GM23338 (cell line): ENCODE measurements around the gene PPCDC. TPM values are rescaled to one million over a fixed set of nuclear protein-coding genes. Genes with fewer than 3 reads are reported as not detected.

Experiments used
- ATAC-seq: fragments of 200-7000 bp; cut with Tn5 transposase; 3 replicates; pipeline ENCODE4 v1.9.1; 2020
- DNase-seq: peaks from one replicate; pipeline ENCODE4 v3.0.0-alpha.2; 2015; ENCODE audit warnings: low spot score
- H2AFZ ChIP-seq: fragments of 200-600 bp; sonication (generic); 2 replicates; pipeline ENCODE4 v1.8.0; 2016; ENCODE audit warnings: antibody characterized with exemption, mild to moderate bottlenecking, moderate library complexity
- H3F3A ChIP-seq: fragments of 200-600 bp; sonication (generic); replicated peaks from 2 replicates; pipeline ENCODE4 v1.8.0; 2017; ENCODE audit warnings: antibody characterized with exemption, mixed run types, low read depth
- H3K27ac ChIP-seq: fragments of 200-600 bp; sonication (generic); 2 replicates; pipeline ENCODE4 v1.6.1; 2016; ENCODE audit warnings: low read depth
- H3K27me3 ChIP-seq: fragments of 200-600 bp; sonication (generic); 2 replicates; pipeline ENCODE4 v1.8.0; 2016; ENCODE audit warnings: mild to moderate bottlenecking, mixed run types, moderate library complexity; ENCODE audit not compliant: insufficient read depth
- H3K36me3 ChIP-seq: fragments of 200-600 bp; sonication (generic); 2 replicates; pipeline ENCODE4 v1.8.0; 2016; ENCODE audit warnings: mild to moderate bottlenecking; ENCODE audit not compliant: insufficient read depth
- H3K4me1 ChIP-seq: fragments of 200-600 bp; sonication (generic); 2 replicates; pipeline ENCODE4 v1.8.0; 2016; ENCODE audit warnings: mild to moderate bottlenecking, moderate library complexity; ENCODE audit not compliant: insufficient read depth
- H3K4me2 ChIP-seq: fragments of 200-600 bp; sonication (generic); 2 replicates; pipeline ENCODE4 v1.7.1; 2017; ENCODE audit warnings: mixed run types
- H3K4me3 ChIP-seq: fragments of 200-600 bp; sonication (generic); 2 replicates; pipeline ENCODE4 v1.6.1; 2016; ENCODE audit warnings: mixed run types
- H3K79me2 ChIP-seq: fragments of 200-600 bp; sonication (generic); replicated peaks from 2 replicates; pipeline ENCODE4 v1.8.0; 2017; ENCODE audit warnings: mild to moderate bottlenecking; ENCODE audit not compliant: insufficient read depth
- H3K9me2 ChIP-seq: fragments of 200-600 bp; sonication (generic); 2 replicates; pipeline ENCODE4 v1.8.0; 2017; ENCODE audit not compliant: insufficient read depth
- H4K20me1 ChIP-seq: fragments of 200-600 bp; sonication (generic); replicated peaks from 2 replicates; pipeline ENCODE4 v1.8.0; 2017; ENCODE audit warnings: mild to moderate bottlenecking; ENCODE audit not compliant: insufficient read depth
- H3K27ac Mint-ChIP-seq: 2 replicates; pipeline ENCODE4 v1.8.0; 2020; ENCODE audit warnings: inconsistent platforms, mild to moderate bottlenecking, moderate library complexity, mixed read lengths
- H3K27me3 Mint-ChIP-seq: 3 replicates; pipeline ENCODE4 v1.8.0; 2022; ENCODE audit warnings: low read depth, mild to moderate bottlenecking, moderate library complexity, mixed read lengths, inconsistent platforms; ENCODE audit not compliant: insufficient read depth, poor library complexity
- H3K36me3 Mint-ChIP-seq: 3 replicates; pipeline ENCODE4 v1.8.0; 2021; ENCODE audit warnings: low read depth, mild to moderate bottlenecking, inconsistent platforms, moderate library complexity, mixed read lengths
- H3K4me1 Mint-ChIP-seq: 3 replicates; pipeline ENCODE4 v1.8.0; 2020; ENCODE audit warnings: mild to moderate bottlenecking, inconsistent platforms, mixed read lengths
- H3K4me3 Mint-ChIP-seq: 3 replicates; pipeline ENCODE4 v1.8.0; 2021; ENCODE audit warnings: moderate library complexity, mild to moderate bottlenecking, inconsistent platforms, mixed read lengths
- H3K9me3 Mint-ChIP-seq: 3 replicates; pipeline ENCODE4 v1.8.0; 2020; ENCODE audit warnings: moderate library complexity, mild to moderate bottlenecking, inconsistent platforms, mixed read lengths
- ETS1 ChIP-seq: IDR thresholded peaks from 2 replicates; pipeline ENCODE4 v1.6.1; 2016; ENCODE audit warnings: antibody characterized with exemption
- EZH2phosphoT487 ChIP-seq: fragments of 200-600 bp; sonication (generic); IDR thresholded peaks from one replicate; pipeline ENCODE4 v1.8.1; 2018; ENCODE audit warnings: antibody characterized with exemption; ENCODE audit not compliant: unreplicated experiment
- JUNB ChIP-seq: IDR thresholded peaks from one replicate; pipeline ENCODE4 v1.6.1; 2016; ENCODE audit warnings: antibody characterized with exemption; ENCODE audit not compliant: unreplicated experiment
- POLR2AphosphoS5 ChIP-seq: IDR thresholded peaks from 2 replicates; pipeline ENCODE4 v1.6.1; 2016; ENCODE audit warnings: antibody characterized with exemption, low read depth
- REST ChIP-seq: IDR thresholded peaks from one replicate; pipeline ENCODE4 v1.6.1; 2018; ENCODE audit warnings: antibody characterized with exemption; ENCODE audit not compliant: unreplicated experiment
- STAT1 ChIP-seq: IDR thresholded peaks from one replicate; pipeline ENCODE4 v1.6.1; 2016; ENCODE audit warnings: antibody characterized with exemption; ENCODE audit not compliant: unreplicated experiment
- ZNF114 ChIP-seq: fragments of 250-450 bp; sonication (Bioruptor Pico); IDR thresholded peaks from 2 replicates; pipeline ENCODE4 v1.5.0; 2020; ENCODE audit warnings: mild to moderate bottlenecking, moderate library complexity
- polyA plus RNA-seq: library from polyadenylated mRNA; unstranded; fragments of >200 nt; fragmentation: Nextera tagmentation; extraction: Ambion mirVana; gene quantifications from 2 replicates; pipeline ENCODE4 v1.2.1, GENCODE V29; 2016
- total RNA-seq: library from RNA; depleted of rRNA; stranded (reverse); fragments of >200 nt; shearing (Covaris generic); gene quantifications from 2 replicates; pipeline ENCODE4 v1.2.3, GENCODE V29; 2014
- TF ChIP-seq, protein P1 (sequence below): fragments of 250-450 bp; sonication (Bioruptor Pico); IDR thresholded peaks from 2 replicates; pipeline ENCODE4 v1.5.0; 2020; ENCODE audit warnings: mild to moderate bottlenecking, moderate library complexity

The PPCDC gene
- total and polyA plus RNA-seq, 2 experiments from 2014 or later, result 17.8 to 40.2 TPM

GRCh38 chr15:74997141-74997540 is 26.2 kb upstream of the PPCDC start (continued):
- TF ChIP-seq REST (no peak), ZNF114 (CRISPR knock-in tag) (no peak), POLR2AphosphoS5 (no peak), STAT1 (no peak)

GRCh38 chr15:74997543-74997942 is 25.8 kb upstream of the PPCDC start:
- Mint-ChIP-seq H3K4me1 (peaks cover 14% of the 10 kb centered on the region), H3K4me3 (no peak overlapping the region), H3K9me3 (no peaks in the 10 kb centered on the region), H3K36me3 (peaks cover 6% of the 10 kb centered on the region; the same call in 2 of the 3 replicates), H3K27me3 (peaks cover 20% of the 10 kb centered on the region), H3K27ac (no peak overlapping the region)
- peaks cover 5% of the 10 kb centered on the region; the same call in 1 of the 2 replicates for H3K27me3 ChIP-seq
- DNase-seq (no peak), ATAC-seq (no peak)
- H3K9me2 ChIP-seq, result no peaks in the 10 kb centered on the region
- no peak overlapping the region for H3K4me3 ChIP-seq
- H2AFZ ChIP-seq, result no peak overlapping the region
- H3K36me3 ChIP-seq, result no peaks in the 10 kb centered on the region; the same call in 1 of the 2 replicates
- H3K4me2 ChIP-seq, result no peak overlapping the region
- peaks cover under 1% of the 10 kb centered on the region; the same call in 1 of the 2 replicates for H4K20me1 ChIP-seq
- no peak overlapping the region for H3K27ac ChIP-seq
- H3K79me2 ChIP-seq, result peaks cover 10% of the 10 kb centered on the region
- peaks cover 12% of the 10 kb centered on the region; the same call in 1 of the 2 replicates for H3K4me1 ChIP-seq
- H3F3A ChIP-seq, result no peaks in the 10 kb centered on the region
- TF ChIP-seq ETS1 (no peak), ZNF114 (CRISPR knock-in tag) (no peak), JUNB (no peak), EZH2phosphoT487 (no peak), POLR2AphosphoS5 (no peak), REST (no peak), STAT1 (no peak)
- TF ChIP-seq, protein P1, sequence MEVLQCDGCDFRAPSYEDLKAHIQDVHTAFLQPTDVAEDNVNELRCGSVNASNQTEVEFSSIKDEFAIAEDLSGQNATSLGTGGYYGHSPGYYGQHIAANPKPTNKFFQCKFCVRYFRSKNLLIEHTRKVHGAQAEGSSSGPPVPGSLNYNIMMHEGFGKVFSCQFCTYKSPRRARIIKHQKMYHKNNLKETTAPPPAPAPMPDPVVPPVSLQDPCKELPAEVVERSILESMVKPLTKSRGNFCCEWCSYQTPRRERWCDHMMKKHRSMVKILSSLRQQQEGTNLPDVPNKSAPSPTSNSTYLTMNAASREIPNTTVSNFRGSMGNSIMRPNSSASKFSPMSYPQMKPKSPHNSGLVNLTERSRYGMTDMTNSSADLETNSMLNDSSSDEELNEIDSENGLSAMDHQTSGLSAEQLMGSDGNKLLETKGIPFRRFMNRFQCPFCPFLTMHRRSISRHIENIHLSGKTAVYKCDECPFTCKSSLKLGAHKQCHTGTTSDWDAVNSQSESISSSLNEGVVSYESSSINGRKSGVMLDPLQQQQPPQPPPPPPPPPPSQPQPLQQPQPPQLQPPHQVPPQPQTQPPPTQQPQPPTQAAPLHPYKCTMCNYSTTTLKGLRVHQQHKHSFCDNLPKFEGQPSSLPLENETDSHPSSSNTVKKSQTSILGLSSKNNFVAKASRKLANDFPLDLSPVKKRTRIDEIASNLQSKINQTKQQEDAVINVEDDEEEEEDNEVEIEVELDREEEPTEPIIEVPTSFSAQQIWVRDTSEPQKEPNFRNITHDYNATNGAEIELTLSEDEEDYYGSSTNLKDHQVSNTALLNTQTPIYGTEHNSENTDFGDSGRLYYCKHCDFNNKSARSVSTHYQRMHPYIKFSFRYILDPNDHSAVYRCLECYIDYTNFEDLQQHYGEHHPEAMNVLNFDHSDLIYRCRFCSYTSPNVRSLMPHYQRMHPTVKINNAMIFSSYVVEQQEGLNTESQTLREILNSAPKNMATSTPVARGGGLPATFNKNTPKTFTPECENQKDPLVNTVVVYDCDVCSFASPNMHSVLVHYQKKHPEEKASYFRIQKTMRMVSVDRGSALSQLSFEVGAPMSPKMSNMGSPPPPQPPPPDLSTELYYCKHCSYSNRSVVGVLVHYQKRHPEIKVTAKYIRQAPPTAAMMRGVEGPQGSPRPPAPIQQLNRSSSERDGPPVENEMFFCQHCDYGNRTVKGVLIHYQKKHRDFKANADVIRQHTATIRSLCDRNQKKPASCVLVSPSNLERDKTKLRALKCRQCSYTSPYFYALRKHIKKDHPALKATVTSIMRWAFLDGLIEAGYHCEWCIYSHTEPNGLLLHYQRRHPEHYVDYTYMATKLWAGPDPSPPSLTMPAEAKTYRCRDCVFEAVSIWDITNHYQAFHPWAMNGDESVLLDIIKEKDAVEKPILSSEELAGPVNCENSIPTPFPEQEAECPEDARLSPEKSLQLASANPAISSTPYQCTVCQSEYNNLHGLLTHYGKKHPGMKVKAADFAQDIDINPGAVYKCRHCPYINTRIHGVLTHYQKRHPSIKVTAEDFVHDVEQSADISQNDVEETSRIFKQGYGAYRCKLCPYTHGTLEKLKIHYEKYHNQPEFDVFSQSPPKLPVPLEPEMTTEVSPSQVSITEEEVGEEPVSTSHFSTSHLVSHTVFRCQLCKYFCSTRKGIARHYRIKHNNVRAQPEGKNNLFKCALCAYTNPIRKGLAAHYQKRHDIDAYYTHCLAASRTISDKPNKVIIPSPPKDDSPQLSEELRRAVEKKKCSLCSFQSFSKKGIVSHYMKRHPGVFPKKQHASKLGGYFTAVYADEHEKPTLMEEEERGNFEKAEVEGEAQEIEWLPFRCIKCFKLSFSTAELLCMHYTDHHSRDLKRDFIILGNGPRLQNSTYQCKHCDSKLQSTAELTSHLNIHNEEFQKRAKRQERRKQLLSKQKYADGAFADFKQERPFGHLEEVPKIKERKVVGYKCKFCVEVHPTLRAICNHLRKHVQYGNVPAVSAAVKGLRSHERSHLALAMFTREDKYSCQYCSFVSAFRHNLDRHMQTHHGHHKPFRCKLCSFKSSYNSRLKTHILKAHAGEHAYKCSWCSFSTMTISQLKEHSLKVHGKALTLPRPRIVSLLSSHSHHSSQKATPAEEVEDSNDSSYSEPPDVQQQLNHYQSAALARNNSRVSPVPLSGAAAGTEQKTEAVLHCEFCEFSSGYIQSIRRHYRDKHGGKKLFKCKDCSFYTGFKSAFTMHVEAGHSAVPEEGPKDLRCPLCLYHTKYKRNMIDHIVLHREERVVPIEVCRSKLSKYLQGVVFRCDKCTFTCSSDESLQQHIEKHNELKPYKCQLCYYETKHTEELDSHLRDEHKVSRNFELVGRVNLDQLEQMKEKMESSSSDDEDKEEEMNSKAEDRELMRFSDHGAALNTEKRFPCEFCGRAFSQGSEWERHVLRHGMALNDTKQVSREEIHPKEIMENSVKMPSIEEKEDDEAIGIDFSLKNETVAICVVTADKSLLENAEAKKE (CRISPR knock-in tag), result no peak
